CD4-positive, alpha-beta T cell treated with Interleukin-4 for 4 hours (primary cell): ENCODE data around the gene NRAP.
A peak's percentile ranks its signal among the peaks of the same experiment; 100 is the strongest.

ENCODE experiments used
- DNase-seq: peaks from one replicate; pipeline ENCODE4 v3.0.0-alpha.2; 2020

Gene NRAP

GRCh38 chr10:113605268-113605978, 58.4 kb downstream of the NRAP start:
- DNase-seq, result no peak

GRCh38 chr10:113604572-113604971, 59.3 kb downstream of the NRAP start:
- DNase-seq, result no peak

- no peak for DNase-seq
These were observed 60.6 kb downstream of the NRAP start for GRCh38 chr10:113603057-113603777.

- DNase-seq, result no peak
These were observed 63.3 kb downstream of the NRAP start for GRCh38 chr10:113600569-113600968.

GRCh38 chr10:113594652-113595051, 69.2 kb downstream of the NRAP start:
- DNase-seq, result no peak

- no peak for DNase-seq
These were observed 71.5 kb downstream of the NRAP start for GRCh38 chr10:113592380-113592779.

GRCh38 chr10:113590581-113590980, 73.3 kb downstream of the NRAP start:
- no peak for DNase-seq

GRCh38 chr10:113589201-113589770, 74.6 kb downstream of the NRAP start:
- DNase-seq, result no peak

GRCh38 chr10:113585949-113586348, 77.9 kb downstream of the NRAP start:
- DNase-seq, result no peak

- no peak for DNase-seq
These were observed 80.3 kb downstream of the NRAP start for GRCh38 chr10:113583571-113583970.

GRCh38 chr10:113581092-113581491, 82.7 kb downstream of the NRAP start:
- no peak for DNase-seq

GRCh38 chr10:113578773-113579172, 85.1 kb downstream of the NRAP start:
- no peak for DNase-seq

GRCh38 chr10:113576852-113577251, 87.0 kb downstream of the NRAP start:
- no peak for DNase-seq

GRCh38 chr10:113573368-113573767, 90.5 kb downstream of the NRAP start:
- no peak for DNase-seq

- DNase-seq, result no peak
These were observed 91.1 kb downstream of the NRAP start for GRCh38 chr10:113572520-113573290.

- no peak for DNase-seq
These were observed 94.3 kb downstream of the NRAP start for GRCh38 chr10:113569576-113569975.

GRCh38 chr10:113566888-113567287, 97.0 kb downstream of the NRAP start:
- DNase-seq, result no peak

GRCh38 chr10:113565364-113565763, 98.5 kb downstream of the NRAP start:
- no peak for DNase-seq

GRCh38 chr10:113563306-113564088, 100.3 kb downstream of the NRAP start:
- DNase-seq, result peak; percentile 50

GRCh38 chr10:113562704-113563103, 101.1 kb downstream of the NRAP start:
- DNase-seq, result no peak

- no peak for DNase-seq
These were observed 101.8 kb downstream of the NRAP start for GRCh38 chr10:113562069-113562468.

- no peak for DNase-seq
These were observed 102.6 kb downstream of the NRAP start for GRCh38 chr10:113561214-113561613.

GRCh38 chr10:113560071-113560470, 103.8 kb downstream of the NRAP start:
- no peak for DNase-seq
